HG02852 (cell line): ENCODE results near the gene FHDC1.

Source experiments
- ATAC-seq: cut with Tn5 transposase; IDR thresholded peaks from one replicate; pipeline ENCODE4 v1.9.1; 2021; ENCODE audit warnings: mild to moderate bottlenecking, moderate library complexity; ENCODE audit not compliant: unreplicated experiment

FHDC1 gene

GRCh38 chr4:152956650-152957436 lies 20.7 kb downstream of the FHDC1 start:
- no peak for ATAC-seq

- ATAC-seq, result no peak
Measured at GRCh38 chr4:152957437-152958171, 21.5 kb downstream of the FHDC1 start.

GRCh38 chr4:152959080-152959479 lies 23.0 kb downstream of the FHDC1 start:
- ATAC-seq, result no peak

- ATAC-seq, result no peak
Measured at GRCh38 chr4:152960082-152960481, 24.0 kb downstream of the FHDC1 start.

- ATAC-seq, result no peak
Measured at GRCh38 chr4:152961014-152961772, 25.1 kb downstream of the FHDC1 start.

- no peak for ATAC-seq
Measured at GRCh38 chr4:152961773-152962115, 25.6 kb downstream of the FHDC1 start.

- no peak for ATAC-seq
Measured at GRCh38 chr4:152962150-152962549, 26.0 kb downstream of the FHDC1 start.

GRCh38 chr4:152964335-152964734 lies 28.2 kb downstream of the FHDC1 start:
- ATAC-seq, result no peak

GRCh38 chr4:152965611-152966010 lies 29.5 kb downstream of the FHDC1 start:
- ATAC-seq, result no peak

- ATAC-seq, result no peak
Measured at GRCh38 chr4:152967907-152968306, 31.8 kb downstream of the FHDC1 start.

GRCh38 chr4:152968806-152969394 lies 32.8 kb downstream of the FHDC1 start:
- ATAC-seq, result no peak

- no peak for ATAC-seq
Measured at GRCh38 chr4:152970102-152970820, 34.1 kb downstream of the FHDC1 start.

GRCh38 chr4:152971053-152971452 lies 34.9 kb downstream of the FHDC1 start:
- ATAC-seq, result no peak

- ATAC-seq, result no peak
Measured at GRCh38 chr4:152972821-152973628, 36.9 kb downstream of the FHDC1 start.

- no peak for ATAC-seq
Measured at GRCh38 chr4:152973629-152974467, 37.7 kb downstream of the FHDC1 start.

- no peak for ATAC-seq
Measured at GRCh38 chr4:152974468-152975379, 38.6 kb downstream of the FHDC1 start.

- ATAC-seq, result no peak
Measured at GRCh38 chr4:152975380-152976211, 39.5 kb downstream of the FHDC1 start.
